ENCODE results near the gene SMIM27. TPM values are rescaled to one million over a fixed set of nuclear protein-coding genes. Genes with fewer than 3 reads are reported as not detected.

The SMIM27 gene
- total and polyA plus RNA-seq, 2 of the 4 experiments (the other 2 are of a cell fraction) = 1.1 to 3.4 TPM

DNA sequence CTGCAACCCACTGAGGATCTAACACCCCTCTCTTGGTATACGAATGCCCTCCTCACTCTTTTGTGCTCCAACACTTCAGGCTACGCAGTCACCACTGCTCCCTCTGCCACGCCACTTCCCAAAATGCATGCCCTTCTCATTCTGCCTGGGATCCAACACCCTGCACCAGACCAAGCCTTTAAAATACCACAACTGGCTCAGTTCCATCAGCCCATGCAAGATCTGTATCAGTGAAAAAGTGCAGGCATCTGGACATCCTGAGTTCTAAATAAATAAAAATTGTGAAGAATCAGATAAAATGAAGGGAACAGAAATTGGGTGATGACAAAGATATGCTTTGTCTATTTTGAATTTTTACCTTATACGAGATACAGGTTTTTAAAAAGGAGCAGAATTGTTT, 18.1 kb downstream of the SMIM27 start:
- H3K4ac ChIP-seq (ENCODE audit: low read depth, low read length) = no peak overlapping the region
- no peak overlapping the region for H2BK15ac ChIP-seq (ENCODE audit: low read depth, low read length)
- H2AFZ ChIP-seq (replicated peaks; ENCODE audit: low read length, poor library complexity) = no peak overlapping the region
- DNase-seq (no peak), ATAC-seq (ENCODE audit: low read depth) (no peak)
- H2BK120ac ChIP-seq (ENCODE audit: low read depth, low read length) = no peak overlapping the region
- intact Hi-C loops (cut with micrococcal nuclease) = loop anchor here (5.0 kb wide), 1 partner anchor 138 kb away; no protein-coding TSS in a partner anchor
- H3K27ac ChIP-seq (ENCODE audit: insufficient read depth, low read length) = no peak overlapping the region
- ChIA-PET POLR2A (ENCODE audit: unreplicated experiment) (no interaction called here), CTCF (no interaction called here)
- no peaks in the 10 kb centered on the region for H3K4me1 ChIP-seq (ENCODE audit: control insufficient read depth, insufficient read depth, low read length)
- H2AK5ac ChIP-seq (ENCODE audit: low read depth, low read length) = no peak overlapping the region
- no peak overlapping the region for H4K91ac ChIP-seq (ENCODE audit: insufficient read depth, low read depth, low read length)
- H3K23ac ChIP-seq (ENCODE audit: low read depth, low read length) = no peak overlapping the region
- BruUV-seq (replicated peaks) = no TSS peak
- H4K5ac ChIP-seq (ENCODE audit: low read depth, low read length) = no peak overlapping the region
- H3K4me3 ChIP-seq (ENCODE audit: insufficient read depth, low read depth, low read length) = no peak overlapping the region
- H2BK20ac ChIP-seq (ENCODE audit: low read depth, low read length) = no peak overlapping the region
- no peak overlapping the region for H3K14ac ChIP-seq (replicated peaks; ENCODE audit: low read depth, low read length)
- no peak for TF ChIP-seq MAZ (IDR thresholded peaks at IDR 0.05; ENCODE audit: borderline replicate concordance, low read depth, low read length)
- TF ChIP-seq RAD21 (IDR thresholded peaks at IDR 0.05; ENCODE audit: low read length) = no peak
- TF ChIP-seq CEBPB (IDR thresholded peaks at IDR 0.05; ENCODE audit: low read depth, low read length) = no peak
- TF ChIP-seq CHD1 (IDR thresholded peaks at IDR 0.05; ENCODE audit: low read depth, low read length) = no peak
- TF ChIP-seq BHLHE40 (IDR thresholded peaks at IDR 0.05; ENCODE audit: low read depth, low read length) = no peak
- TF ChIP-seq, protein P1, sequence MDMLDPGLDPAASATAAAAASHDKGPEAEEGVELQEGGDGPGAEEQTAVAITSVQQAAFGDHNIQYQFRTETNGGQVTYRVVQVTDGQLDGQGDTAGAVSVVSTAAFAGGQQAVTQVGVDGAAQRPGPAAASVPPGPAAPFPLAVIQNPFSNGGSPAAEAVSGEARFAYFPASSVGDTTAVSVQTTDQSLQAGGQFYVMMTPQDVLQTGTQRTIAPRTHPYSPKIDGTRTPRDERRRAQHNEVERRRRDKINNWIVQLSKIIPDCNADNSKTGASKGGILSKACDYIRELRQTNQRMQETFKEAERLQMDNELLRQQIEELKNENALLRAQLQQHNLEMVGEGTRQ (IDR thresholded peaks at IDR 0.05; ENCODE audit: low read depth, low read length) = no peak
- no peak for TF ChIP-seq MAFK (IDR thresholded peaks at IDR 0.05; ENCODE audit: low read depth, low read length)
- no peak for TF ChIP-seq POLR2A (IDR thresholded peaks at IDR 0.05; ENCODE audit: low read depth, low read length)
- no peak for TF ChIP-seq NFE2L2 (IDR thresholded peaks at IDR 0.05; ENCODE audit: low read depth, low read length)
- TF ChIP-seq, protein P2, sequence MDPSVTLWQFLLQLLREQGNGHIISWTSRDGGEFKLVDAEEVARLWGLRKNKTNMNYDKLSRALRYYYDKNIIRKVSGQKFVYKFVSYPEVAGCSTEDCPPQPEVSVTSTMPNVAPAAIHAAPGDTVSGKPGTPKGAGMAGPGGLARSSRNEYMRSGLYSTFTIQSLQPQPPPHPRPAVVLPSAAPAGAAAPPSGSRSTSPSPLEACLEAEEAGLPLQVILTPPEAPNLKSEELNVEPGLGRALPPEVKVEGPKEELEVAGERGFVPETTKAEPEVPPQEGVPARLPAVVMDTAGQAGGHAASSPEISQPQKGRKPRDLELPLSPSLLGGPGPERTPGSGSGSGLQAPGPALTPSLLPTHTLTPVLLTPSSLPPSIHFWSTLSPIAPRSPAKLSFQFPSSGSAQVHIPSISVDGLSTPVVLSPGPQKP (IDR thresholded peaks at IDR 0.05; ENCODE audit: borderline replicate concordance, low read depth, low read length) = no peak
- no peak for TF ChIP-seq SMC3 (IDR thresholded peaks at IDR 0.05; ENCODE audit: low read depth, low read length)
- no peak for TF ChIP-seq RCOR1 (IDR thresholded peaks at IDR 0.05; ENCODE audit: insufficient replicate concordance, low read length)
- TF ChIP-seq FOS (IDR thresholded peaks at IDR 0.05; ENCODE audit: low read depth, low read length) = no peak
- TF ChIP-seq, protein P3, sequence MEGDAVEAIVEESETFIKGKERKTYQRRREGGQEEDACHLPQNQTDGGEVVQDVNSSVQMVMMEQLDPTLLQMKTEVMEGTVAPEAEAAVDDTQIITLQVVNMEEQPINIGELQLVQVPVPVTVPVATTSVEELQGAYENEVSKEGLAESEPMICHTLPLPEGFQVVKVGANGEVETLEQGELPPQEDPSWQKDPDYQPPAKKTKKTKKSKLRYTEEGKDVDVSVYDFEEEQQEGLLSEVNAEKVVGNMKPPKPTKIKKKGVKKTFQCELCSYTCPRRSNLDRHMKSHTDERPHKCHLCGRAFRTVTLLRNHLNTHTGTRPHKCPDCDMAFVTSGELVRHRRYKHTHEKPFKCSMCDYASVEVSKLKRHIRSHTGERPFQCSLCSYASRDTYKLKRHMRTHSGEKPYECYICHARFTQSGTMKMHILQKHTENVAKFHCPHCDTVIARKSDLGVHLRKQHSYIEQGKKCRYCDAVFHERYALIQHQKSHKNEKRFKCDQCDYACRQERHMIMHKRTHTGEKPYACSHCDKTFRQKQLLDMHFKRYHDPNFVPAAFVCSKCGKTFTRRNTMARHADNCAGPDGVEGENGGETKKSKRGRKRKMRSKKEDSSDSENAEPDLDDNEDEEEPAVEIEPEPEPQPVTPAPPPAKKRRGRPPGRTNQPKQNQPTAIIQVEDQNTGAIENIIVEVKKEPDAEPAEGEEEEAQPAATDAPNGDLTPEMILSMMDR (conservative IDR thresholded peaks at IDR 0.05; ENCODE audit: low read depth, low read length) = no peak
- TF ChIP-seq MXI1 (IDR thresholded peaks at IDR 0.05; ENCODE audit: borderline replicate concordance, low read depth, low read length) = no peak
- TF ChIP-seq RFX5 (IDR thresholded peaks at IDR 0.05; ENCODE audit: low read depth, low read length) = no peak
- H3K36me3 ChIP-seq (ENCODE audit: control insufficient read depth, insufficient read depth, low read length) = peaks cover 25% of the 10 kb centered on the region
- H3K9me1 ChIP-seq (ENCODE audit: insufficient read depth, low read length) = no peaks in the 10 kb centered on the region
- H3K79me1 ChIP-seq (ENCODE audit: low read depth in 1 of 2, low read length in 2 of 2) = peaks cover 5 to 26% of the 10 kb centered on the region in 2 experiments
- in situ Hi-C loops (cut with MboI; ENCODE audit: low sequenced_read_pairs) = no loop called here
- H3K27me3 ChIP-seq (ENCODE audit: control insufficient read depth, insufficient read depth, low read length) = no peaks in the 10 kb centered on the region
- no peak overlapping the region for H3K56ac ChIP-seq (ENCODE audit: extremely low read depth, insufficient read depth, low read length)
- no peak overlapping the region for H4K8ac ChIP-seq (ENCODE audit: low read depth in 2 of 2, low read length in 2 of 2)
- no peak overlapping the region for H3K9ac ChIP-seq (ENCODE audit: low read depth, low read length)
- dilution Hi-C loops (cut with HindIII; ENCODE audit: low sequenced_read_pairs, unreplicated experiment) = loop anchor here (25.0 kb wide), 1 partner anchor 133 kb away; no protein-coding TSS in a partner anchor
- no peak overlapping the region for H3K18ac ChIP-seq (ENCODE audit: low read depth, low read length)
- WGBS, 2 experiments (ENCODE audit: extremely low coverage in 2 of 2, insufficient read length in 1 of 2) = 100% methylated on average over 3 of the region's 4 CpGs; no CpG with 5 or more reads in 1 of the 2 experiments
- no peak overlapping the region for H2BK5ac ChIP-seq (ENCODE audit: low read depth, low read length, poor library complexity, severe bottlenecking)
- no peak overlapping the region for H3K4me2 ChIP-seq (ENCODE audit: low read depth, low read length)
- H2AK9ac ChIP-seq (replicated peaks; ENCODE audit: low read depth, low read length, poor library complexity) = no peak overlapping the region
- H4K20me1 ChIP-seq (ENCODE audit: insufficient read depth, low read length) = peaks cover 3% of the 10 kb centered on the region; the same call in 1 of the 2 replicates
- H3K9me3 ChIP-seq (ENCODE audit: control insufficient read depth, insufficient read depth, low read length) = no peaks in the 10 kb centered on the region

Measured in IMR-90 (cell line).